Astrocyte (in vitro differentiated cells and primary cell): ENCODE data around the gene IP6K1.

Experiments used
- CTCF ChIP-seq: IDR thresholded peaks from 2 replicates; pipeline ENCODE4 v1.5.1; 2011; ENCODE audit warnings: low read depth, mild to moderate bottlenecking, inconsistent platforms, low read length, moderate library complexity; ENCODE audit not compliant: insufficient read depth
- EZH2 ChIP-seq: IDR thresholded peaks from 2 replicates; pipeline ENCODE4 v1.6.1; 2012; ENCODE audit warnings: mild to moderate bottlenecking, low read length, inconsistent platforms; ENCODE audit not compliant: insufficient read depth

- TF ChIP-seq EZH2, result no peak
- TF ChIP-seq CTCF, result no peak
Observed at GRCh38 chr3:49689046-49689907, 97.1 kb downstream of the IP6K1 start, which contains the start of the genes MST1 and RNF123.
